H1 (cell line): ENCODE measurements around the gene GPRIN1. TPM values are rescaled to one million over a fixed set of nuclear protein-coding genes. Genes with fewer than 3 reads are reported as not detected.

Experiments used
- ATF2 ChIP-seq: IDR thresholded peaks from 2 replicates; pipeline ENCODE4 v1.6.1; 2012; ENCODE audit warnings: low read length, inconsistent platforms
- CHD1 ChIP-seq: IDR thresholded peaks from 2 replicates; pipeline ENCODE4 v1.6.1; 2012; ENCODE audit warnings: low read depth, low read length, improper control_type of control experiment
- KDM4A ChIP-seq: IDR thresholded peaks from one replicate; pipeline ENCODE4 v1.7.1; 2012; ENCODE audit warnings: low read depth, mild to moderate bottlenecking, moderate library complexity, low read length, inconsistent platforms; ENCODE audit not compliant: severe bottlenecking
- MAX ChIP-seq: IDR thresholded peaks from 2 replicates; pipeline ENCODE4 v1.6.1; 2012; ENCODE audit warnings: inconsistent platforms
- NANOG ChIP-seq: IDR thresholded peaks from 2 replicates; pipeline ENCODE4 v1.6.1; 2011; ENCODE audit warnings: low read length, low read depth, mild to moderate bottlenecking, inconsistent platforms; ENCODE audit not compliant: insufficient read depth, poor library complexity, severe bottlenecking
- PHF8 ChIP-seq: fragments of 200-600 bp; sonication (generic); conservative IDR thresholded peaks from 2 replicates; pipeline ENCODE4 v1.7.1; 2012; ENCODE audit warnings: low read depth, mild to moderate bottlenecking, inconsistent platforms, low read length, moderate library complexity
- SIRT6 ChIP-seq: IDR thresholded peaks from one replicate; pipeline ENCODE4 v1.7.1; 2012; ENCODE audit warnings: low read length, inconsistent platforms
- TEAD4 ChIP-seq: IDR thresholded peaks from 2 replicates; pipeline ENCODE4 v1.6.1; 2012; ENCODE audit warnings: low read depth, low read length, inconsistent platforms, mixed read lengths
- polyA plus RNA-seq, 7 experiments: library from polyadenylated mRNA; depleted of rRNA in 3 of 7; stranded (reverse) in 5 of 7; unstranded in 2 of 7; fragments of >200 nt in 5 of 7; fragments of 200-250 nt in 2 of 7; gene quantifications; 1 replicate in 5 of 7; 2 replicates in 1 of 7; 4 replicates in 1 of 7; pipeline versions ENCODE4 v1.2.1 to v1.2.3, GENCODE V29; 2011 to 2013; ENCODE audit warnings: missing spikeins in 2 of 7, mixed read lengths in 2 of 7
- total RNA-seq: library from RNA; stranded (reverse); fragmentation: NEBNext Ultra II Directional; extraction: Animal tissue kit (Norgen Biotek cat#: 25700); gene quantifications from 2 replicates; pipeline ENCODE4 v1.2.1, GENCODE V29; 2021

GPRIN1 gene
- total and polyA plus RNA-seq, 2 of the 8 experiments (the other 6 are each of a cell fraction or from before 2014, with no cell fraction given), result 3.3 to 12.0 TPM

- no peak; the same call in 1 of the 2 replicates for TF ChIP-seq MAX
- no peak for TF ChIP-seq NANOG
- TF ChIP-seq KDM4A, result no peak
- no peak for TF ChIP-seq ATF2
- no peak for TF ChIP-seq SIRT6
- TF ChIP-seq CHD1, result no peak
- no peak for TF ChIP-seq TEAD4
- no peak for TF ChIP-seq PHF8
These were observed 10.5 kb upstream of the GPRIN1 start (continued) for GRCh38 chr5:176620333-176620981.
